ENCODE results near the gene LRRFIP1. TPM values are rescaled to one million over a fixed set of nuclear protein-coding genes. Genes with fewer than 3 reads are reported as not detected.

LRRFIP1 gene
- total and polyA plus RNA-seq, 9 of the 15 experiments (the other 6 are each of a cell fraction or from before 2014, with no cell fraction given) = 13.1 to 45.2 (median 31.3) TPM

- TF ChIP-seq RBFOX2 (IDR thresholded peaks at IDR 0.05; ENCODE audit: low read depth, low read length) (0 out of 2 replicates have a peak, but pooled peaks have one; percentile 2), CTCFL (IDR thresholded peaks at IDR 0.05; ENCODE audit: borderline replicate concordance, insufficient read depth, low read depth, low read length, poor library complexity, severe bottlenecking) (no peak), ZNF444 (CRISPR knock-in tag; IDR thresholded peaks at IDR 0.05) (no peak), MYNN (IDR thresholded peaks at IDR 0.05) (no peak), MYNN (CRISPR knock-in tag; IDR thresholded peaks at IDR 0.05) (no peak), MNT (conservative IDR thresholded peaks at IDR 0.05) (0 out of 4 replicates have a peak, but pooled peaks of 1 of the 2 experiments have one; percentile 25)
These were observed 74.5 kb downstream of the LRRFIP1 start (continued) for GRCh38 chr2:237701859-237702390.

Data from K562 (cell line).